CD4-positive, alpha-beta T cell treated with Interleukin-2 at 100 ng/mL for 4 hours (primary cell): ENCODE measurements around the gene VOPP1.

Source experiments
- DNase-seq: peaks from one replicate; pipeline ENCODE4 v3.0.0-alpha.2; 2020; ENCODE audit warnings: low spot score

VOPP1 gene

DNA sequence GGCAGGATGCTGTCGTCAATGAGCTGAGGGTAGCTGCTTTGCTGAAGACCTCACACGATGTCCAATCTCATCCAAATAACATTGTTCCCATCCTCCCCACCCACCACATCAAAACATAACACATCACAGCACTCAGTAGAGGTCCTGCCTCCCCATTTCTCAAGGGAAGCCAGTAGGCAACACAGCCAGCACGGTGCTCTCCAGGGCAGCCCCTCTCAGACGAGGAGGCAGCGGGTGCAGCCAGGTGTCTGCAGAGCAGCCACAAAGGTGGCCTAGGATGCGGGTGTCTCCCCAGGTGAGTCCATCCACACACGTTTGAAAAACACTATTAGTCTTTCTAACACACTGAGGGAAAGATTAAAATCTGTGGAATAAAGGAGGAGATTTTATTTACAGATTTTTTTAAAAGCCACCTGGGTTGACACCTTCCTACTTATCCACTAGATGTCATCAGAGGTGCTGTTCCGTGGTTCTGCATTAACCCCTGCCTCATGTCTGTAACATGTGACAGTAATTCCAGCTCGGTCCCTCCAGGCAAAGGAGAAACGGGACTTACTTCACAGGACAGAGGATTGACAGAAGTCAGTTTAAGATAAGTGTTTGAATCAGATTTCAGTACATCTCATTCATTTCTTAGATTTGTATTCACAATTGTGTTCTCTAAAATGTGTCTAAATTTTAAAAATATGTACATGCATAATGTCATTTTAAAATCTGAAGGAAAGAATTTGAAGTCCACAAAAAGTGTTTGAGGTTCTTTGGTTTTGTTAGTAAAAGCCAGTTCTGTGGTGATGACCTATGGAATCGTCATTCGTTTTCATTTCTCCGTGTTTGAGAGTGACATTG lies 139.1 kb downstream of the VOPP1 start:
- DNase-seq: peak; percentile 41

- no peak for DNase-seq
These were observed 139.8 kb downstream of the VOPP1 start for GRCh38 chr7:55432506-55432905.

DNA sequence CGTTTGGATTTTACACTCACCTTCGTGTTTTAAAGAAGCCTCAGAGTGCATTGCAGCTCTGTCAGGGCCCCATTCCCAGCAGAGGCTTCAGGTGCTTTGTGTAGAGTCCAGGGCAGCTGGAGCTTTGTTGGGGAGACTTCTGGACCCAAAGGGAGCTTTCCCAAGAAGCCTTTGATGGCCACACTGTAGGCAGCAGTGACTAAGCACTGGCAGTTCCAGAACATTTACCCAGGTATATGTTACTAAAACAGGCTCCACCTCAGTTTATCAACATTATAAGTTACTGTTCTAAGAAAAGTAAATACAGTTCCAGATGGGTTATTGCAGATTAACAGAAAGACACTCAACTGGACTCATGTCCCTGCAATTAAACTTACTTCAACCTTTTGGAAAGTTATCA lies 140.4 kb downstream of the VOPP1 start:
- DNase-seq: no peak

- no peak for DNase-seq
These were observed 142.3 kb downstream of the VOPP1 start for GRCh38 chr7:55429835-55430499.

GRCh38 chr7:55427800-55428199 lies 144.5 kb downstream of the VOPP1 start:
- no peak for DNase-seq

DNA sequence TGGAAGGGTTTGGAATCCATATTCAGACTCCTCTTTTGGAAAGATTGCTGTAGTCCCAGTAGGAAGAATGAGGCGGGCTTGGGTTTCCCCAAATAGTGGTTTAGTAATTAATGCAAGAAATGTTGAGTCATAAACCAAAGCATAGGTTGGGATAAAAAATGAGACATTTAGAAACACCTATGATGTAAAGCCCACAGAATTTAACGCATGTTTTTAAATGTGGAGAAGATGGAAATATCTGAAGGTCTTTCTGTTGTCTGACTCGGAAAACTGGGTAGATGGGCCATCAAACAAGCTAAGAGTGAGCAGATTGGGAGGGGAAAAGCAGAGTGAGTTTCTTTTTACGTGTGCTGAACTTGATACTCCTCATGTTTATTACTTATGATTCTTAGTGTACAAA lies 145.0 kb downstream of the VOPP1 start:
- DNase-seq: no peak

DNA sequence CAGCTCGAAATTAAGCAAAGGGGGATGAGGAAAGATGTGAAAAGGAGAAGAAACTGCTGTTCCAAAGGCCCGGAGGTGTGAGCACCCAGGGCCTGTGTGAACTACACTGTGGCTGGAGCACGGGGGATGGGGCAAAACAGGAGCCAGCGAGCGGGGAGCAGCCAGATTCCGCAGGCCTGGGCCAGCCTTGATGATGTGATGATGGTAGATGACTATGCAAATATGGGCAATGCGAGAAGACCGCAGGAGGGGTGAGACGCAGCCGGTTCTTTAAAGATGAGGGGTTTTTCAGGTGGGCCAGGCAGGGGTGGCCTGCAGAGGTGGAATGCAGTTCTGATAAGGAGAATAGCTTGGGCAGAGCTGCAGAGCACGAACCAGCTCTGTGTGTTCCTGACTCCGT lies 145.6 kb downstream of the VOPP1 start:
- DNase-seq: no peak

DNA sequence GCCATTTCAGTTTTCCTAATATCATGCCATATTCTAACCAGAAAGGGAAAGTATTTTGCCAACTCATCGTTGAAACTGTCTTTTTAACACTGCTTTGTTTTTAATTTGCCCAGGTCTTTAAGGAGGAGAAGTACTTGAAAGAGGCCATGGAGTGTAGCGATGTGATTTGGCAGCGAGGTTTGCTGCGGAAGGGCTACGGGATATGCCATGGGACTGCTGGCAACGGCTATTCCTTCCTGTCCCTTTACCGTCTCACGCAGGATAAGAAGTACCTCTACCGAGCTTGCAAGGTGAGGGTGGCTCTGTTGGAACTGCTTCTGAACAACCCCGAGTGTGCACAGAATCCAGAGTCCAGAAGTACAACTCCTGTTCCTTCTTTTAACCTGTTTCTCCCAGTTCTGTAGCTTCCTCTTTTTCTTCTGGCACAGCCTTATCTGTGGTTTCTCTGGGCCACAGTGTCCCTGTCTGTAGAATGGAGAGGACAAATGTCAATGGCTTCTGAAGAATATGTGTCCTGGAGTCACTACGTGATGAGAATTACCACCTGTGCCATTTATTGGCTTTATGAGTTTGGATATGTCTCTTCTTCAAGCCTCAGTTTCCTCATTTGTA lies 147.1 kb downstream of the VOPP1 start:
- no peak for DNase-seq

GRCh38 chr7:55423891-55424290 lies 148.4 kb downstream of the VOPP1 start:
- no peak for DNase-seq

- DNase-seq: no peak
These were observed 149.0 kb downstream of the VOPP1 start for GRCh38 chr7:55423277-55423711.
